Fibroblast of skin of left quadriceps (primary cell): ENCODE results near the gene KIAA0513.

Experiments used
- DNase-seq, 2 experiments: peaks; one replicate each; pipeline ENCODE4 v3.0.0-alpha.2; 2013; ENCODE audit warnings: low read depth in 2 of 2

The KIAA0513 gene

GRCh38 chr16:85136213-85136701 is 108.7 kb downstream of the KIAA0513 start:
- DNase-seq = no peak

DNA sequence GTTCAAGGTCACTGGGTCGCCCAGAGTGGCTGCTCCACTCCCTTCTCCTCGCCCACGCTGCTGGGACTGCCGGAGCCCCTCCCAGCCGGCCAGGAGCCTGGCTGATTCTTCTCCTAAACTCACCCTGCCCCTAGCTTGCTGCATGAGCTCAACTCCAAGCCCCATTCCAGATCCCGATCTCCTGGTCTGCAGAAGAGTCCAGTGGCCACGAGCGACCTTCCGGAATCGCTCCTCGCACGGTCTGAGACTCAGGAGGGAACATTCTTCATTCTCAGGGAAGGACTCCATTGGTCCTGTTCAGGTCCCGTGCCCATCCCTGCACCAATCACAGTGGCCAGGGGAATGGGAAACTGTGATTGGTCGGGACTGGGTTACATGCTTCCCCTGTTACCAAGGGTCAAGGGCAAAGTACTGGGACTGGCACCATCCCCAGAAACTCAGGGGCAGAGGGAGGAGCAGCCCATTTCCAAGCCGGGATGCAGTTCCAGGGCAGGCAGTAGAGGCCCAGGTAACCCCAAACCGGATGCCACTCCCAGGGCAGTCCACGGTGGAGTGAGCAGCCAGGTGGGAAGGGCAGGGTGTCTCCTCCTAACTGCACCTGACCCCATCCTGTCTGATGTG is 109.2 kb downstream of the KIAA0513 start:
- no peak for DNase-seq

DNA sequence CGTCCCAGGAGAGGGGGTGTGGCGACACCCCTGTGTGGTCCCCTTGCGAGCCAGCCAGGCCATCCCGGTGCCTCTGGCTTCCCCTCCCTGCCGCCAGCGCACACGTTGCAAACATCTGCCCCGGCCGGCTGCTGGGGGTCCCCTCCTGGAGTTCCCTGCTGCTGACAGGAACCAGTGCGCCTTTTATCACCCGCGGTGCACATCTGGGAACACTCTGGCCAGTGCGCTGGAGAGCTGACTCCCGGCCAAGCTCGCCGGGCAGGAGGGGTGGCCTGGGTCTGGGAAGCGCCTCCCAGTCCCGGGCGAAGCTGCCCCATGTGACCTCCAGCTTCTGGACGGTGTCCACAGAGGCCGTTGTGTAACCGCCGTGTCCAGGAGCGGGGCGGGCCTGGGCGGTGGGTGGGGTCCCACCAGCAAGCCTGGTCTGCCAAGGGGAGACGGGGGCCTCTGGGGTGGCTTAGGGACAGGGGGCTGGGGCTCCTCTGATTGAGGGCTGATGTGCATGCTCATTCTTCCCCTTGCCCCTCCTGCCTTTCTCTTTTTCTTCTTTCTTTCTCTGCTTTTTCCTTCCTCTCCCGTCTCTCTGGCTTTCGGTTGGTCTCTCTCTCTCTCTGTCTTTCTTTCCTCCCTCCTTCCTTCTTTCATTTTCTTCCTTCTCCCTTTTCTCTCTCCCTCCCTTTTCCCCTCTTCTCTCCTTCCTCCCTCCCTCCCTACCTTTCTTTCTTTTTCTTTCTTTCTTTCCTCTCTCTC is 109.9 kb downstream of the KIAA0513 start:
- peak in 1 of 2 experiments; percentile 47 for DNase-seq

DNA sequence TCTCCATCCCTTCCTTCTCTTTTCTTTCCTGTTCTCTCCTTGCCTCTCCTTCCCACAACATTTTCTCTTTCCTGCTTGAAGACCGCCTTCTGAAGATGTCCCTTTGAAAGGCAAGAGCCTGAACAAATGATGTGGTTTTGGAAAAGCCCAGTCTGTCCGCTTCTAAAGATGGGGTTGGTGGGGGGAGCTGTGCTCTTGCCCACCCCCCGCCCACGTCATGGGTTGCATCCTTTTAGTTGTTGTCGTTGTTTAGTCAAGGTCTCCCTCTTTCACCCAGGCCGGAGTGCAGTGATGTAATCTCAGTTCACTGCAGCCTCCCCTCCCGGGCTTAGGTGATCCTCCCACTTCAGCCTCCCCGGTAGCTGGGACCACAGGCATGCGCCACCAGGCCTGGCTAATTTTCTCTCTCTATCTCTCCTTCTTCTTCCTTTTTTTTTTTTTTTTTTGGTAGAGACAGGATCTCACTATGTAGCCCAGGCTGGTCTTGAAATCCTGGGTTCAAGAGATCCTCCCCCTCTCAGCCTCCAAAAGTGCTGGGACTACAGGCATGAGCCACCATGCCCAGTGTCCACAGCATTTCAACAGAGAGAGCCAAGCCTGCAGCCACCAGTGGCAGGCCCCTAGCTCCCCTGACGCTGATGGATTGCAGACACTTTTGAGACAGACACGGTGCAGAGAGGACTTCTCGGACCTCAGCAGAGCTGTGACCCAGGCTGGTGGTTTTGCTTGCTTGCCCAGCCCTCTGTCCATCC is 110.7 kb downstream of the KIAA0513 start:
- DNase-seq = no peak

- DNase-seq = no peak
Measured at GRCh38 chr16:85138825-85139627, 111.4 kb downstream of the KIAA0513 start.

- DNase-seq = no peak
Measured at GRCh38 chr16:85139881-85140339, 112.3 kb downstream of the KIAA0513 start.

- no peak for DNase-seq
Measured at GRCh38 chr16:85140455-85141012, 112.9 kb downstream of the KIAA0513 start.

DNA sequence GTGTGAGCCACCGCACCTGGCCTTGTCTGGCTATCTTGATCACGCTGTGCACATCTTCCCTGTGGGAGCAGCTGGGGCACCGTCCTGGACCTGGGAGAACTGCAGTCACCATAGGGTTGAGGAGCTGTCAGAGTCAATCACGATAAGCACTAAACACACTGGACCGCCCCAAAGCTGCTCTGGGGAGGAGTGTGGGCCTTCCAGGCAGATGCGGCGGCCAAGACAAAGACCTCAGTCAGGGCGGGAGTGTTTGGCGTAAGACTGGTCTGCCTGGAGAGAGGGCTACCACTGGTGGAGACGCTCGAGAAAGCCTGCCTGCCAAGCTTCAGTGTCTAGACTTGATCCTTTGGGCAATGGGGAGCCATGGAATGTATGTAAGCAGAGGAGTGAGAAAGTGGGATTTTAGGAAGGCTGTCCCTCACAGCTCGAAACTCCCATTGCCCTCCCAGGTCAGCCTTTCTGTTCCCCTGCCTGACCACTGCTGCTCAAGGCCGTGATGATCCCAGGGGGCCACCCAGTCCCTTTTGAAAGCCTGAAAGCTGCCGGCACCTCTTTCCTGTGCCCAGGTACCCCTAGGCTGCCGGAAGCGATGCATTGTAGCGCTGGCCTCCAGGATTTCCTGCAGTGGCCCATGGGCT is 114.0 kb downstream of the KIAA0513 start:
- no peak for DNase-seq

- DNase-seq = no peak
Measured at GRCh38 chr16:85142129-85142513, 114.5 kb downstream of the KIAA0513 start.

- no peak for DNase-seq
Measured at GRCh38 chr16:85142771-85143211, 115.2 kb downstream of the KIAA0513 start.
